IPS-11a (cell line): ENCODE measurements around the gene CIITA.

Experiments
- H3K4me3 ChIP-seq: one replicate; pipeline ENCODE4 v1.5.1; 2013; ENCODE audit warnings: low read depth, low read length, control low read depth

CIITA gene

DNA sequence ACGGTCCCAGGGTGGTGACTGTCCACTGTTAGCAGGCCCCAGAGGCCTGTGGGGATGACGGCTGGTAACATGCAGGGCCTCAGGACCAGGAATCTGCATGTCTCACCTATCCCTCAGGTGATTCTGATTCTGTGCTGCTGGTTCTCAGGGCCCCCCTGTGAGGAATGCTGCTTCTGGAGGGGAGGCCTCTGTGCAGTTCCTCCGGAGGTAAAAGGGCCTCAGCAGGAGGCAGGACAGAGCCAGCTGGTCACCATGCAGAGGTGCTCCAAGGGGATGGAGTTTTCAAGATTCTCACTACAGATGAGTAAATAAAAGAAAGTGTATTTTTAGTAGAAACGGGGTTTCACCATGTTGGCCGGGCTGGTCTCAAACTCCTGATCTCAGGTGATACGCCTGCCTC, 101.1 kb downstream of the CIITA start:
- no peak overlapping the region for H3K4me3 ChIP-seq

DNA sequence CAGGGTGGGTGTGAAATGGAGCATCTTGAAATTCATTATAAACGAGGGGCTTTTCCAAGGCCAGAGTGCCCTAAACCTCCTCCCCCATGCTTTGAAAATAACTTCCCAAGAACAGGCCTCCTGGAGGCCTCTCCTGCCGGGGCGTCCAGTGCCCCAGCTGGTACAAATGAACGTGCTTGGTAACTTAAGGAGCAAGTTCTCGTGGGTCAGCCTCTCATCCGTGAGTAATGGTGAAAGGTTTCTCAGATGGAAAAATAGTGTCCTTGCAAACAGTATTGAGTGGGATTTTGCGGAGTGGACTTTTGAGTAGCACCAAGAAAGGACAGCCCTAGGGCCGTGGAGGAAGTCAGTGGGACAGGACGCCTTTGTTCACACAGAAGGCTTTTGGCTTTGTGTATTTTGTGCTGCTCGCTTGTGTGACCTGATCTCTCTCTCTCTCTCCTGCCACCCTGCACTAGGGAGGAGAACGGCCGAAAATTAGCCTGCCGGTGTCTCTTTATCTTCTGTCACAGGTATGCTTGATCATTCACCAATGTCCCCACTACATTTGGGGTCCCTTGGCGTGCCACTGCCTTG, 102.0 kb downstream of the CIITA start:
- H3K4me3 ChIP-seq, result no peak overlapping the region

DNA sequence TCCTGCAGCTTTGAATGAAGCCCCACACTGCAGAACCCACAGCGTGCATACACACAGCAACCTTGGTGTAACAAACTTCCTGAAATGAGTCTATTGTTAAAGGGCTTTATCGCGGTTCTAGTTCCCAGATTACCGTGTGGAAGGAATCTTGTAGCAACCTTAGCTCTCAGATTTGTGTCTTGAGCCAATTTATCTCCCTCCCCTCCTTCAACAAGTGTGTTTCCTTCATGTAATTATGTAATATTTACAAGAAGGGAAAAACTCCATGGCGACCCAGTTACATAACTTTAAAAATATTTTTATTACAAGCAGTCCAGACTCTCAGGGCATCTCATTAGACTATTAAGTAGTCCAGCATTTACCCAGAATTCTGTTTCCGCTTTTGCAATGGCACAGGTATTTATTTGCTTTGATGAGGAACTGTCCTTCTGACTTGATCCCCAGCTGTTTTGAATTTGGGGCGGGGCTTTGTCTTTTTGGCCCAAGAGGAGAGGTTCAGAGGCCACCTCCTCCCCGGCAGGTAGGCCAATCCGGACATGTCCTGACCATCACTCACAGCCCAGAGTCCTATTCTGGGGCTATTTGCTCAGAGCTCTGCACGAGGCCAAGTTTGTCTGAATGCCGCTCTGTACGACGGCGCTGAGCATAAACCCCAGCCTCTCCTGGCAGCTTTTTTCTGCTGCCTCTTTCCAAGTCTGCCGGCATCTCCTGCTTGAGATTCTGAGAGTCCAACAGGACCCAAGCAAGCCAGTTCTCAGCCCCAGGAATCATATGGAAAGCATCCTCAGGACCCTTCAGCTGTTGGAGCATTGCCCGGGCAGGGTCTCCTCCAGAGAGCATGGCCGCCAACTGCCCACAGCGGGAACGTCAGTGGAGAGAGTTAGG, 103.0 kb downstream of the CIITA start:
- no peak overlapping the region for H3K4me3 ChIP-seq

GRCh38 chr16:10980813-10981212, 103.8 kb downstream of the CIITA start:
- no peak overlapping the region for H3K4me3 ChIP-seq

DNA sequence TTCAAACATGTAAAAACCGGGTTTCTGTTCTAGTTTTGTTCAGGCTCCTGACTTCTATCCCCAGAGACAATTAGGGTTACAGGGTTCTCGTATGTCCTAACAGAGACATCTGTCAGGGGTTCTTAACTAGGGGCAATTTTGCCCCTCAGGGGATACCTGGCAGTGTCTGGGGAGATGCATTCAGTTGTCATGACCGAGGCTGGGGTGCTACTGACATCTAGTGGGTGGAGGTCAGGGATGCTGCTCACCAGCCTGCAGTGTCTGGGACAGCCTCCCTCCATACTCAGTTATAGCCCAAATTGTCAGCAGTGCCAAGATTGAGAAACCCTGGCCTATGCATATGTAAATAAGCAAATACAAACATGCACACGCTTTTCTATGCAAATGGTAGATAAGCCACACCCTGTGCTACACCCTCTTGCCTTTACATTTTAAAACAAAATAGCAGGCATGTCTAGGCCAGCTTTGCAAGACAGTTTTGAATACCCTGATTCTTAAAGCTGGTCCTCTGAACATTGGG, 104.8 kb downstream of the CIITA start:
- no peak overlapping the region for H3K4me3 ChIP-seq

- H3K4me3 ChIP-seq, result no peak overlapping the region
These were observed 105.6 kb downstream of the CIITA start for GRCh38 chr16:10982465-10983150.

DNA sequence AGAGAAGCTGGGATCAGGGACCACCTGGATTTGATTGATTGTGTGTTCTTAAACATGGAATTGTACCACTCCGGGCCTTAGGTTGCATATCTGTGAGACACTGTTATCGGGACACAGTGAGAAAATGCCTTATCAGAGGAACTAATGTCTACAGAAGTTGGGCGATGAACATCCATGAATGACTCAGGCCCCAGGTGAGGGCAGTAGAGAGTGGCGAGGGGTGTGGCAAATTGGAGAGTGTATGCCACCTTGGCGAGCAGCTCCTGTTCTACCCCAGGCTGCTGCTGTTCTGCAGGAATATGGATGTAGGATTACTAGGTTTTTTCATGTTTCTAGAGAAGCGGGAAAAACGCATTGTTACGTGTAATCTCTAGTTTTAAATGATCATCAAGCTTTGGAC, 106.2 kb downstream of the CIITA start:
- no peak overlapping the region for H3K4me3 ChIP-seq

GRCh38 chr16:10984509-10984908, 107.5 kb downstream of the CIITA start:
- no peak overlapping the region for H3K4me3 ChIP-seq
